Smooth muscle cell (in vitro differentiated cells): ENCODE measurements around the gene ZNF467. TPM values are rescaled to one million over a fixed set of nuclear protein-coding genes. Genes with fewer than 3 reads are reported as not detected.

Experiments
- DNase-seq: peaks from one replicate; lab custom pipeline; 2025; ENCODE audit not compliant: unreplicated experiment; lab: John Stamatoyannopoulos, UW
- H2AFZ ChIP-seq: fragments of 200-600 bp; sonication (generic); 2 replicates; pipeline ENCODE4 v1.6.0; 2016; ENCODE audit warnings: antibody characterized with exemption, low read depth, mild to moderate bottlenecking
- H3F3A ChIP-seq: fragments of 200-600 bp; sonication (generic); 2 replicates; pipeline ENCODE4 v1.6.0; 2017; ENCODE audit warnings: antibody characterized with exemption, low read depth
- H3K27ac ChIP-seq: fragments of 200-600 bp; sonication (generic); 2 replicates; pipeline ENCODE4 v1.5.1; 2016; ENCODE audit warnings: low read depth, mild to moderate bottlenecking
- H3K27me3 ChIP-seq: fragments of 200-600 bp; sonication (generic); 2 replicates; pipeline ENCODE4 v1.6.1; 2016; ENCODE audit warnings: low read depth, mild to moderate bottlenecking
- H3K36me3 ChIP-seq: fragments of 200-600 bp; sonication (generic); 2 replicates; pipeline ENCODE4 v1.5.1; 2016; ENCODE audit warnings: low read depth
- H3K4me1 ChIP-seq: fragments of 200-600 bp; sonication (generic); 2 replicates; pipeline ENCODE4 v1.5.1; 2016; ENCODE audit warnings: low read depth
- H3K4me2 ChIP-seq: fragments of 200-600 bp; sonication (generic); 2 replicates; pipeline ENCODE4 v1.6.0; 2016; ENCODE audit warnings: mild to moderate bottlenecking
- H3K4me3 ChIP-seq: fragments of 200-600 bp; sonication (generic); 2 replicates; pipeline ENCODE4 v1.5.1; 2016; ENCODE audit warnings: mild to moderate bottlenecking
- H3K79me2 ChIP-seq: fragments of 200-600 bp; sonication (generic); 2 replicates; pipeline ENCODE4 v1.6.0; 2016; ENCODE audit warnings: low read depth, mild to moderate bottlenecking
- H3K9ac ChIP-seq: fragments of 200-600 bp; sonication (generic); 2 replicates; pipeline ENCODE4 v1.6.0; 2016; ENCODE audit warnings: low read depth
- H3K9me3 ChIP-seq: fragments of 200-600 bp; sonication (generic); replicated peaks from 2 replicates; pipeline ENCODE4 v1.5.1; 2016; ENCODE audit warnings: low read depth
- H4K20me1 ChIP-seq: fragments of 200-600 bp; sonication (generic); 2 replicates; pipeline ENCODE4 v1.6.0; 2016; ENCODE audit warnings: low read depth
- WGBS: methylation state at CpG from one replicate; pipeline ENCODE4 v1.1.7; 2016; ENCODE audit warnings: low lambda C conversion rate; 5-methylcytosine and 5-hydroxymethylcytosine counted together
- polyA plus RNA-seq: library from polyadenylated mRNA; unstranded; fragments of >200 nt; fragmentation: Nextera tagmentation; extraction: Ambion mirVana; gene quantifications from 2 replicates; pipeline ENCODE4 v1.2.1, GENCODE V29; 2016
- total RNA-seq: library from RNA; depleted of rRNA; stranded (reverse); fragments of >200 nt; gene quantifications from 2 replicates; pipeline ENCODE4 v1.2.3, GENCODE V29; 2014
- TF ChIP-seq, protein P1 (sequence below): fragments of 200-600 bp; sonication (generic); IDR thresholded peaks from 2 replicates; pipeline ENCODE4 v1.5.1; 2017; ENCODE audit warnings: borderline replicate concordance, mild to moderate bottlenecking, antibody characterized with exemption; ENCODE audit not compliant: insufficient read depth, poor library complexity, severe bottlenecking

ZNF467 gene
- total and polyA plus RNA-seq, 2 experiments from 2014 or later, result 2.0 to 8.2 TPM

DNA sequence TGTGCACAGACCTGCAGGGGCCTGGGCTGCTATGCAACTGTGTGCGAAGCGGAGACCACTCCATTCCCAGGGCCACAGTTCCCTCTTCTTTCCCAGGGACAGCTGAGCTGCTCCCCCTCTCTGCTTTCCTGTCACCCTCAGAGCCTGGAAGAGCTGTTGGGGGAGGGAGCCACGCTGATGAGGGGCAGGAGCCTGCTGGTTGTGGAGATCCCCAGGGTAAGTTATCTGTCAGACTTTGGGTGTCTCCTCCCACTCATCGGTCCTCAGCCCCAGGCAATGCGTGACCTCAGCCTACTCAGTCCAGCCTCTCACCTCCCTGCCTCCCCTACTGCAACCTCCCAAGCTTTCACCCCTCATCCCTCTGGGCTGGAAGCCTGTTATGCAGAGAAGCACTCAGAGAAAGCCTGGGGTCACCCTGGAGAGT lies 53.5 kb downstream of the ZNF467 start:
- 64% methylated on average over 5 of the region's 5 CpGs for WGBS
- H3K79me2 ChIP-seq, result peaks cover 22% of the 10 kb centered on the region

DNA sequence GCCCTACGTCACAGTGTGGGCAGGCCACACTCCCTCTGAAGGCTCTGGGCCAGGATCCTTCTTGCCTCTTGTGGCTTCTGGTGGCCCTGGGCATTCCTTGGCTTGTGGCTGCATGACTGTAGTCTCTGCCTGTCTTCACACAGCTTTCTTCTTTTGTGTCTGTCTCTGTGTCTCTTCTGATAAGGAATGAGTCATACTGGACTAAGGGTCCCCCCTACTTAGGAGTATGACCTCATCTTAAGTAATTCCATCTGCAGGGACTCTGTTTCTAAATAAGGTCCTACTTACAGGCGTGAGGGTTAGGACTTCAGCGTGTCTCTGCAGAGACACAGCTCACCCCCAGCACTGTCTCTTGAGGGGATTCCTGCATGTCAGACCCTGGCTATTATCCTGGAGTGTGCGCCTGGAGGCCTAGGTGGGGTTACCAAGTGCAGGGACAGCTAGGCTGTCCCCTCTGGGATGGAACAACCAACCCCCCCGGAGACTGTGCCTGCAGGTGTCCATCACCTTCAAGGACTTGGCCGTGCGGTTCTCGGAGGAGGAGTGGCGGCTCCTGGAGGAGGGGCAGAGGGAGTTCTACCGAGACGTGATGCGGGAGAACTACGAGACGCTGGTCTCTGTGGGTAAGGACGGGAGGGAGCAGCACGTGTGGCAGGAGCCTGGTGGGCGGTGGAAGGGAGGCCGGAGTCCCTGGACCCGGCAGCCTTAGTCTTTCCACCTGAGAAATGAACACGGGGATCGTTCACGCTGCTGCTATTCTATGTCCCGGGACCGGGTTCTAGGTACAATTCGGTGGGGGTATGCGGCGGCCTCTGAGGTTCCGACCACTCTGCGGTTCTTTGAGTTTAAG lies 54.1 kb downstream of the ZNF467 start:
- no peak overlapping the region for H3K4me2 ChIP-seq
- H3K27ac ChIP-seq, result no peak overlapping the region
- no peaks in the 10 kb centered on the region for H3K36me3 ChIP-seq
- TF ChIP-seq, protein P1, sequence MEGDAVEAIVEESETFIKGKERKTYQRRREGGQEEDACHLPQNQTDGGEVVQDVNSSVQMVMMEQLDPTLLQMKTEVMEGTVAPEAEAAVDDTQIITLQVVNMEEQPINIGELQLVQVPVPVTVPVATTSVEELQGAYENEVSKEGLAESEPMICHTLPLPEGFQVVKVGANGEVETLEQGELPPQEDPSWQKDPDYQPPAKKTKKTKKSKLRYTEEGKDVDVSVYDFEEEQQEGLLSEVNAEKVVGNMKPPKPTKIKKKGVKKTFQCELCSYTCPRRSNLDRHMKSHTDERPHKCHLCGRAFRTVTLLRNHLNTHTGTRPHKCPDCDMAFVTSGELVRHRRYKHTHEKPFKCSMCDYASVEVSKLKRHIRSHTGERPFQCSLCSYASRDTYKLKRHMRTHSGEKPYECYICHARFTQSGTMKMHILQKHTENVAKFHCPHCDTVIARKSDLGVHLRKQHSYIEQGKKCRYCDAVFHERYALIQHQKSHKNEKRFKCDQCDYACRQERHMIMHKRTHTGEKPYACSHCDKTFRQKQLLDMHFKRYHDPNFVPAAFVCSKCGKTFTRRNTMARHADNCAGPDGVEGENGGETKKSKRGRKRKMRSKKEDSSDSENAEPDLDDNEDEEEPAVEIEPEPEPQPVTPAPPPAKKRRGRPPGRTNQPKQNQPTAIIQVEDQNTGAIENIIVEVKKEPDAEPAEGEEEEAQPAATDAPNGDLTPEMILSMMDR, result no peak
- peaks cover 22% of the 10 kb centered on the region for H3K79me2 ChIP-seq
- WGBS, result 75% methylated on average over 29 of the region's 29 CpGs
- H3K27me3 ChIP-seq, result no peaks in the 10 kb centered on the region
- H3F3A ChIP-seq, result peaks cover 2% of the 10 kb centered on the region
- H3K9me3 ChIP-seq, result no peaks in the 10 kb centered on the region
- DNase-seq, result no peak
- H3K4me1 ChIP-seq, result peaks cover 8% of the 10 kb centered on the region
- peaks cover 13% of the 10 kb centered on the region for H4K20me1 ChIP-seq
- no peak overlapping the region for H3K9ac ChIP-seq
- H2AFZ ChIP-seq, result no peak overlapping the region
- H3K4me3 ChIP-seq, result no peak overlapping the region

More for the DNA sequence above, 53.5 kb downstream of the ZNF467 start:
- H3K9ac ChIP-seq, result no peak overlapping the region
- H3K36me3 ChIP-seq, result no peaks in the 10 kb centered on the region
- TF ChIP-seq, protein P1, result no peak
- H2AFZ ChIP-seq, result no peak overlapping the region
- no peak overlapping the region for H3K4me3 ChIP-seq
- no peaks in the 10 kb centered on the region for H3K27me3 ChIP-seq
- peaks cover 8% of the 10 kb centered on the region for H3K4me1 ChIP-seq
- peaks cover 13% of the 10 kb centered on the region for H4K20me1 ChIP-seq
- H3K4me2 ChIP-seq, result no peak overlapping the region
- H3F3A ChIP-seq, result peaks cover 2% of the 10 kb centered on the region
- DNase-seq, result no peak
- H3K27ac ChIP-seq, result no peak overlapping the region
- no peaks in the 10 kb centered on the region for H3K9me3 ChIP-seq

DNA sequence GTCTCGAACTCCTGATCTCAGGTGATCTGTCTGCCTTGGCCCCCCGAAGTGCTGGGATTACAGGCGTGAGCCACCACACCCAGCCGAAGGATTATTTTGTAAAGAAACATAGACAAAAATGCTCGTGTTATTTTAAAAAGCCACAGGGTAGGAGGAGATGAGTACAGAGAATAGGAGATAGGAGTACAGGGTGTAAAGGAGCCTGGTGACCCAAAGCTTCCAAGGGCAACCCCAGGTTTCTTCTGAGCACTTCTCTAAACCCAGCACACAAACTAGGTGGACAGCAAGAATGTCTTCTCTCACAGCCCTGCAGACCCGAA lies 54.7 kb downstream of the ZNF467 start:
- Histone ChIP-seq H3K4me3 (no peak overlapping the region), H3K27ac (no peak overlapping the region), H3K36me3 (no peaks in the 10 kb centered on the region), H2AFZ (no peak overlapping the region), H3K9me3 (no peaks in the 10 kb centered on the region), H3K79me2 (peaks cover 22% of the 10 kb centered on the region), H3K9ac (no peak overlapping the region), H3F3A (peaks cover 2% of the 10 kb centered on the region), H3K4me1 (peaks cover 8% of the 10 kb centered on the region), H4K20me1 (peaks cover 13% of the 10 kb centered on the region), H3K4me2 (no peak overlapping the region), H3K27me3 (no peaks in the 10 kb centered on the region)
- no peak for DNase-seq
- 83% methylated on average over 6 of the region's 6 CpGs for WGBS
- TF ChIP-seq, protein P1, result no peak

DNA sequence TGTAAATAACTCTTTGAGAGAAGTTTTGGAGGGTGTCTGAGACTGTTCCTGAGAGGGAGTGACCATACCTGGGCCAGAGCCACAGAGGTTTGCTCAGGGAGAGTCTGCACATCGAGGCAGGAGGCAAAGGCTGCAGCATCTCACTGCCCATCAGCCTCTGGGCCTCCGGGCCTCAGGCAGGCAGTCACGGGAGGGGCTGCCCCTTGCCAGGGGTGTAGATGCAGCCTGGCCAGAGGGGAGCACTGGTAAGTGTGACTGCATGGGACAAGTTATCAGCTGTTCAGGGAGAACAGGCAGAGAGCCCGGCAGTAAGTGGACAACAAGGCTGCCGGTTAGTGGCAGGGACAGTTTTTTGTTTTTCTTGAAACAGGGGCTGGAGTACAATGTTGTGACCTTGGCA lies 55.9 kb downstream of the ZNF467 start:
- Histone ChIP-seq H3K4me1 (peaks cover 8% of the 10 kb centered on the region), H3F3A (peaks cover 2% of the 10 kb centered on the region), H3K36me3 (no peaks in the 10 kb centered on the region), H2AFZ (no peak overlapping the region), H3K4me2 (no peak overlapping the region), H4K20me1 (peaks cover 13% of the 10 kb centered on the region), H3K4me3 (no peak overlapping the region), H3K79me2 (peaks cover 22% of the 10 kb centered on the region), H3K27me3 (no peaks in the 10 kb centered on the region), H3K9me3 (no peaks in the 10 kb centered on the region), H3K9ac (no peak overlapping the region), H3K27ac (no peak overlapping the region)
- DNase-seq, result no peak
- TF ChIP-seq, protein P1, result no peak
- 88% methylated on average over 5 of the region's 5 CpGs for WGBS
